C4-2B (cell line): Measurements from ENCODE around the gene SH2D3C.

Experiments used
- H3K27ac ChIP-seq: fragments of 450-650 bp; 2 replicates; pipeline ENCODE4 v1.5.1; 2017
- ZFX ChIP-seq: fragments of 450-650 bp; IDR thresholded peaks from 2 replicates; pipeline ENCODE4 v1.6.1; 2017
- TF ChIP-seq, protein P1 (sequence below): fragments of 450-650 bp; conservative IDR thresholded peaks from 2 replicates; pipeline ENCODE4 v1.5.1; 2017; ENCODE audit warnings: mild to moderate bottlenecking

SH2D3C gene

GRCh38 chr9:127779136-127779981 is 893 bp upstream of the SH2D3C start:
- no peak for TF ChIP-seq ZFX
- TF ChIP-seq, protein P1, sequence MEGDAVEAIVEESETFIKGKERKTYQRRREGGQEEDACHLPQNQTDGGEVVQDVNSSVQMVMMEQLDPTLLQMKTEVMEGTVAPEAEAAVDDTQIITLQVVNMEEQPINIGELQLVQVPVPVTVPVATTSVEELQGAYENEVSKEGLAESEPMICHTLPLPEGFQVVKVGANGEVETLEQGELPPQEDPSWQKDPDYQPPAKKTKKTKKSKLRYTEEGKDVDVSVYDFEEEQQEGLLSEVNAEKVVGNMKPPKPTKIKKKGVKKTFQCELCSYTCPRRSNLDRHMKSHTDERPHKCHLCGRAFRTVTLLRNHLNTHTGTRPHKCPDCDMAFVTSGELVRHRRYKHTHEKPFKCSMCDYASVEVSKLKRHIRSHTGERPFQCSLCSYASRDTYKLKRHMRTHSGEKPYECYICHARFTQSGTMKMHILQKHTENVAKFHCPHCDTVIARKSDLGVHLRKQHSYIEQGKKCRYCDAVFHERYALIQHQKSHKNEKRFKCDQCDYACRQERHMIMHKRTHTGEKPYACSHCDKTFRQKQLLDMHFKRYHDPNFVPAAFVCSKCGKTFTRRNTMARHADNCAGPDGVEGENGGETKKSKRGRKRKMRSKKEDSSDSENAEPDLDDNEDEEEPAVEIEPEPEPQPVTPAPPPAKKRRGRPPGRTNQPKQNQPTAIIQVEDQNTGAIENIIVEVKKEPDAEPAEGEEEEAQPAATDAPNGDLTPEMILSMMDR, result no peak
- no peak overlapping the region for H3K27ac ChIP-seq

GRCh38 chr9:127777368-127777980 is 992 bp downstream of the SH2D3C start:
- TF ChIP-seq, protein P1, result no peak
- no peak for TF ChIP-seq ZFX
- no peak overlapping the region for H3K27ac ChIP-seq

DNA sequence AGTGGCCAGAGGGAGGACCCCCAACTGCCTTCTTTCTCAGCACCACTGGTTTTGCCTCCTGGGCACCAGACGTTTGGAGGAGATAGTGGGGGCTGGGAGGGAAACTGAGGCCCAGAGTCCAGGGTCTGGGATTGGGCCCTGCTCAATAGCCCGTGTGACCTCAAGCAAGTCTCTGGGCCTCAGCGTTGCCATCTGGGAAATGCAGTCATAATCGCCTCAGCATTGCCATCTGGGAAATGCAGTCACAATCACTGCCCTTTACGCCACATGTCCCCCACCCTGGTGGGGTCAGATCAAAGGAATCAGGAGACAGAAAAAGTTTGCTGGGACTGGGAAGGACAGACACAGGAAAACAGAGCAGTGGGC is 1.6 kb downstream of the SH2D3C start:
- H3K27ac ChIP-seq, result no peak overlapping the region
- TF ChIP-seq, protein P1, result no peak
- no peak for TF ChIP-seq ZFX

- H3K27ac ChIP-seq, result no peak overlapping the region
- no peak for TF ChIP-seq ZFX
- TF ChIP-seq, protein P1, result no peak
Measured at GRCh38 chr9:127776195-127776923, 2.1 kb downstream of the SH2D3C start.

GRCh38 chr9:127773981-127774380 is 4.5 kb downstream of the SH2D3C start:
- no peak for TF ChIP-seq ZFX
- TF ChIP-seq, protein P1, result no peak
- no peak overlapping the region for H3K27ac ChIP-seq

GRCh38 chr9:127773272-127773671 is 5.2 kb downstream of the SH2D3C start:
- no peak overlapping the region for H3K27ac ChIP-seq
- no peak for TF ChIP-seq ZFX
- TF ChIP-seq, protein P1, result no peak

DNA sequence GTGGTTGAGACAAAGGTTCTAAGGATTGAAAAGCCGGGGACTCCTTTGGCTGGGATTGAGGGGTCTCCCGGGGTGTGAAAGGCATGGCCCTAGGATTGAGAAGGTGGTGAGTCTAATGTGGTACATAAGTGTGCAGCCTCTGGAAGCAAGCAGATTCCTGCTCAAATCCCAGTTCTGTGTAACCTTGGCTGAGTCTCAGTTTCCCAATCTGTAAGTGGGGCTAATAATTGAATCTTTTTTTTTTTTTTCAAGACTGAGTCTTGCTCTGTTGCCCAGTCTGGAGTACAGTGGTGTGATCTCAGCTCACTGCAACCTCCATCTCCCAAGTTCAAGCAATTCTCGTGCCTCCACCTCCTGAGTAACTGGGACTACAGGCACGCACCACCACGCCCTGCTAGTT is 5.9 kb downstream of the SH2D3C start:
- H3K27ac ChIP-seq, result no peak overlapping the region
- no peak for TF ChIP-seq ZFX
- TF ChIP-seq, protein P1, result no peak
